ENCODE data around the gene RRP15.

DNA sequence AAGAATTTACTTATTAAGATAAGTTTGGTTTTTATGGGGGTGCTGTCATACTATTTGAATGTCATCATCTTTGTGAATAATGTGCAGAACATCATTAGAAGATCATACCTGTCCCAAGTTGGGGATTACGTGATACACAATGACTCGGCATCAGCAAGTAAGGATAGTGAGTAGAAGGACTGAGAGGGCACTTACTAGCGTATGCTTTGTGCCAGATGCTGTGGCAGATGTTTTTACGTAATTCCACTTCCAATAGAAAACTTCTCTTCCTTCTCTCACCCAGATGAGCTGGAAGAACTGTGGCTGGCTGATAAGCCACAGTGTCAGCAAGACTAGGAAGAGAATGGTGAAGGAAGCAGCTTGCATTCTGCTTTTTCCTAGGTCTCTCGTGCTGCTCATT, 32.0 kb downstream of the RRP15 start:
- TF ChIP-seq CTCF (IDR thresholded peaks at IDR 0.05 in 8 of 11, conservative IDR thresholded peaks at IDR 0.05 in 3 of 11) (no peak), POLR2AphosphoS5 (IDR thresholded peaks at IDR 0.05) (no peak), POLR2A (IDR thresholded peaks at IDR 0.05) (no peak)
